ENCODE results near the gene ZP1.

GRCh38 chr11:60851327-60852104 lies 15.8 kb upstream of the ZP1 start:
- no peak for TF ChIP-seq CTCF (IDR thresholded peaks at IDR 0.05)
- no peak for TF ChIP-seq POLR2A (IDR thresholded peaks at IDR 0.05)

Measured in testis (tissue), 2 donors.